OCI-M1 (cell line): ENCODE measurements around the gene ARID4A.
"Not testable (repeated sequence)": the region's sequence is repeated elsewhere in the genome, so short reads cannot be mapped to it uniquely, and the experiment has no call there.

Experiments
- DNase-seq: peaks from one replicate; lab custom pipeline; 2025; lab: John Stamatoyannopoulos, UW

ARID4A gene

GRCh38 chr14:58362798-58363412 lies 64.5 kb downstream of the ARID4A start:
- peak; percentile 41 for DNase-seq

- no peak for DNase-seq
Observed at GRCh38 chr14:58364316-58364715, 66.0 kb downstream of the ARID4A start.

GRCh38 chr14:58367296-58367695 lies 68.9 kb downstream of the ARID4A start:
- no peak for DNase-seq

- no peak for DNase-seq
Observed at GRCh38 chr14:58368956-58369355, 70.6 kb downstream of the ARID4A start.

- no peak for DNase-seq
Observed at GRCh38 chr14:58376791-58377190, 78.4 kb downstream of the ARID4A start.

GRCh38 chr14:58390830-58391229 lies 92.5 kb downstream of the ARID4A start:
- DNase-seq = no peak

- DNase-seq = no peak
Observed at GRCh38 chr14:58395562-58395811, 97.1 kb downstream of the ARID4A start.

GRCh38 chr14:58395812-58396788 lies 97.7 kb downstream of the ARID4A start, which contains the start of gene TOMM20L:
TOMM20L (plus strand) TSS chr14:58395930; CDS start chr14:58395958, 28 bp downstream.
- DNase-seq = peak; percentile 76

GRCh38 chr14:58397156-58397555 lies 98.8 kb downstream of the ARID4A start:
- DNase-seq = no peak

GRCh38 chr14:58398495-58398894 lies 100.1 kb downstream of the ARID4A start:
- no peak for DNase-seq

- DNase-seq = no peak
Observed at GRCh38 chr14:58398895-58399294, 100.5 kb downstream of the ARID4A start.

GRCh38 chr14:58401587-58401986 lies 103.2 kb downstream of the ARID4A start:
- no peak for DNase-seq

- no peak for DNase-seq
Observed at GRCh38 chr14:58408681-58409215, 110.4 kb downstream of the ARID4A start.

GRCh38 chr14:58414845-58415244 lies 116.5 kb downstream of the ARID4A start:
- DNase-seq = peak; percentile 5

- no peak for DNase-seq
Observed at GRCh38 chr14:58415636-58416547, 117.5 kb downstream of the ARID4A start.

GRCh38 chr14:58416934-58417333 lies 118.6 kb downstream of the ARID4A start:
- not testable (repeated sequence) for DNase-seq
